GM21528 (cell line): ENCODE results near the gene LPA.
"Not testable (repeated sequence)": the region's sequence is repeated elsewhere in the genome, so short reads cannot be mapped to it uniquely, and the experiment has no call there.

ENCODE experiments used
- ATAC-seq: cut with Tn5 transposase; IDR thresholded peaks from one replicate; pipeline ENCODE4 v1.9.1; 2021; ENCODE audit warnings: mild to moderate bottlenecking, moderate library complexity; ENCODE audit not compliant: unreplicated experiment, low FRiP score

Gene LPA

GRCh38 chr6:160667639-160668481 lies 3.8 kb upstream of the LPA start:
- ATAC-seq: peak; percentile 93

GRCh38 chr6:160662842-160663241 lies 1.2 kb downstream of the LPA start:
- no peak for ATAC-seq

DNA sequence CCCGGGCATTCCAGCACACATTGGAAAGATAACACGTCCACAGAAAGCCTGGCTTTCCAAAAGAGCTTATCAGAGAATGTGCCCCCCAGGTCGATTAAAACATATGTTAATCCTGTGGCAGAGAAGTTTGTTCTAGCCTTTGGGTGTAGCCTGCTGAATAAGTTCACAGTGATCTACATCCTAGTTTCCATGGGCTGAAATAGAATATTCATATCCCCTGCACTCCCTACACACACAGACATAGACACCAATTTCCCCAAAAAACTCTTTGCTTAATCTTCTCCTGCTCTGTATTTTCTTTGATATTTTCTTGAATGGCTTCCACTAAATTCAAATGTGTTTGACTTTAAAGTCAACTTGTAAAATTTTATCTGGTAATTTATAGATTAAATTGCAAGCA lies 1.6 kb downstream of the LPA start:
- no peak for ATAC-seq

GRCh38 chr6:160661216-160661615 lies 2.9 kb downstream of the LPA start:
- no peak for ATAC-seq

DNA sequence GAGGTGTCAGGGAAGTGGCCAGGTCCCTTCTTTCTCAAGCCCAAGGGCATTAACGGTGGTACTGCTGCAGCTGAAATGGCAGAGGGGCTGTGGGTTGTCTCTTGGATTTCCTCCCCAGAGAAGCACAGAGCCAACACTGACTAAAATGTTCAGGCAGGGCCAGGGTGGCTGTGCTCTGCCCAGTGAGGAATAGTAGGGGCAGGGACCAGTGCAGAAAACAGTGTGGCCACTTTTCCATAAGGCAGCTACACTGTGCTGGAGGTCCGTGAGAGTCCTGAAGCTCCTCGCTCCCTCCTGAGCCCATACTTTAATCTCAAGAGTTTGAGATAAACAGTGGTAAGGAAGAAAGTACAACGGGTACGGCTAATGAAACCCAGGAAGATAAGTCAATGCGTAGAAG lies 4.5 kb downstream of the LPA start:
- ATAC-seq: no peak

DNA sequence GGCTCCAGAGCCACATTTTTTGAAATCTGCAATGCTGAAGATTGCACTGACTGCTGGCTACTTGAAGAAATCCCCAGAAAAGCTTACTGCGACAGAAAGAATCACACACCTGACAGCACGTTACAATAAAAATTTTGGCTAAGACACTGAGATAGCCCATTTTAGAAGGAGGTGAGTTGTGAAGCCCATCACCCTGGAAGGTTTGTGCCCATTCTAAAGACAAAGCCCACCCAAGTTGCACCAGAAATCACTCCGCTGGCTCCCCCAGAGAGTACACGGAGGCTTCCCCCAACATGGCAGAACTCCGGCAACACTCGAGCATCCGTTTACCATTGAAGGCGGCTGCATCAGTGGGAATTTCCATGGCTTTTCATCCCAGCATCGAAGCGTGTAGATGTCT lies 29.4 kb downstream of the LPA start:
- no peak for ATAC-seq

- ATAC-seq: no peak
These were observed 67.9 kb downstream of the LPA start for GRCh38 chr6:160595838-160596832.

DNA sequence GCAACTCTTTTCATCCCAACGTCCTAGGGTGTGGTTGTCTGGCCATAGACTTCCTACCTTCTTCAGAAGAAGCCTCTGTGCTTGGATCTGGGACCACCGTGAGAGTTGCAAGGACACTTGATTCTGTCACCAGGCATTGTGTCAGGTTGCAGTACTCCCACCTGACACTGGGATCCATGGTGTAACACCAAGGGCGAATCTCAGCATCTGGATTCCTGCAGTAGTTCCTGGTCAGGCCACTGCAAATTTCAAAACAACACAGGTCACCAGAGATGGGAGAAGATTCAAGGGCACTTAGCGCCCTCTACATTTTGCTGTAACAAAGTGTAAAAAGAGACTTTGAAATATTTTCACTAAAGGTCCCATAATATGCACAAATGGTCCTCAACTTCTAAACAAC lies 68.8 kb downstream of the LPA start:
- not testable (repeated sequence) for ATAC-seq

- no peak for ATAC-seq
These were observed 77.7 kb downstream of the LPA start for GRCh38 chr6:160586374-160586773.

DNA sequence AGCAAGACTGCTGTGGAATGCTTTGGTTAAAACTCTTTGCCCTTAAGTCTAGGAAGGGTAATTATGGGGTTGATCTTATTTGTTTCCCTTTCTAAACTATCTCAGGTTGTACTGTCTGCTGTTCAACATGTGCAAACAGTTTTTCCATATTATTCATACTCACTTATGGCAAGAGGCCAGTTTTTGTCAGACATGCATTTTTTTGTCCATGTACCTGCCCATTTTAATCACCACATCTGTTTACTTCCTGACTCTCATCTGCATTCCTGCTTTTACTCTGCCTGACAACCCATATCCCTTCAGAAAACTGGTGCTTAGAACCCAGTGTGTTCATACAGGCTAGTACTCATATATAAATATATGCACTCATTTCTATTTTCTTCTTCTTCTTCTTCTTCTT lies 80.3 kb downstream of the LPA start:
- ATAC-seq: no peak

DNA sequence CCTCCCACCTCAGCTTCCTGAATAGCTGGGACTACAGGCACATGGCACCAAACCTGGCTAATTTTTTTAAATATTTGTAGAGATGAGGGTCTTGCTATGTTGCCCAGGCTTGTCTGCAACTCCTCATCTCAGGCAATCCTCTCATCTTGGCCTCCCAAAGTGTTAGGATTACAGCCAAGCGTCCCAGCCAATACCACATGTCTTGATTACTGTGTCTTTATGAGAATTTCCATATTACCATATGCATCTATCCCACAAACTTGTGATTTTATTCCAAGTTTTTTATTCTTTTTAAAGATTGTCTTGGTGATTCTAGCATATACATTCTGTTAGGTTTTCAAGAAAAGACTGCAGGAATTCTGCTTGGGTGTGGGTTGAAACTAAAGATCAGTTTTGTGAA lies 82.7 kb downstream of the LPA start:
- ATAC-seq: no peak

DNA sequence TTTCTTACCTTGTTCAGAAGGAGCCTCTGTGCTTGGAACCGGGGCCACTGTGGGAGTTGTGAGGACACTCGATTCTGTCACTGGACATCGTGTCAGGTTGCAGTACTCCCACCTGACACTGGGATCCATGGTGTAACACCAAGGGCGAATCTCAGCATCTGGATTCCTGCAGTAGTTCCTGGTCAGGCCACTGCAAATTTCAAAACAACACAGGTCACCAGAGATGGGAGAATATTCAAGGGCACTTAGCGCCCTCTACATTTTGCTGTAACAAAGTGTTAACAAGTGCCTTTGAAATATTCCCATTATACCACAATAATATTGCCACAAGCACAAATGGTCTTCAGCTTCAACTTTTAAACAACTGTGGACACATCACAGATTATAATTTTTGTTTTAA lies 85.6 kb downstream of the LPA start:
- not testable (repeated sequence) for ATAC-seq

GRCh38 chr6:160573943-160574342 lies 90.1 kb downstream of the LPA start:
- no peak for ATAC-seq

- ATAC-seq: not testable (repeated sequence)
These were observed 92.9 kb downstream of the LPA start for GRCh38 chr6:160571201-160571600.

DNA sequence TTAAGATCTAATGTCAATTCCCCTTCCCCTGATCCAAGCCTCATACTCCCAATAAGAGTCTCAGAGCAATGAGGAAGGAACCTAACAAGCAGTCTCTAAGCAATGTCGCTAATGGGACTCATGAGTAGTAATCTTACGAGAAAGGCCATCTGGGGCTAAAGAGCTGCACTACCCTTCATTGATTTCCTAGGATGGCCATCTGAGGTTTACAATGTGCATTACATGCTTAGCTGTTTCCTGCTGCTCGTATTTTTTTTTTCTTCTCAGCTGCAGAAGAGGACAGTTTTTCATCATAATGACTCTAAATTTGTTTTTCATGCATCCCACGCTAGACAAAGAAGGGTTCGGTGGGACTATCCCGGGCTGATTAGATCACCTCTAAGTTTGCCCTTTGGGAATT lies 119.3 kb downstream of the LPA start:
- no peak for ATAC-seq

- no peak for ATAC-seq
These were observed 128.8 kb downstream of the LPA start for GRCh38 chr6:160535270-160535669.

GRCh38 chr6:160534050-160534696 lies 129.9 kb downstream of the LPA start:
- ATAC-seq: peak; percentile 83

- ATAC-seq: no peak
These were observed 131.8 kb downstream of the LPA start for GRCh38 chr6:160532315-160532714.

- ATAC-seq: no peak
These were observed 132.2 kb downstream of the LPA start for GRCh38 chr6:160531826-160532225.

- not testable (repeated sequence) for ATAC-seq
These were observed 134.6 kb downstream of the LPA start for GRCh38 chr6:160529524-160529923.

DNA sequence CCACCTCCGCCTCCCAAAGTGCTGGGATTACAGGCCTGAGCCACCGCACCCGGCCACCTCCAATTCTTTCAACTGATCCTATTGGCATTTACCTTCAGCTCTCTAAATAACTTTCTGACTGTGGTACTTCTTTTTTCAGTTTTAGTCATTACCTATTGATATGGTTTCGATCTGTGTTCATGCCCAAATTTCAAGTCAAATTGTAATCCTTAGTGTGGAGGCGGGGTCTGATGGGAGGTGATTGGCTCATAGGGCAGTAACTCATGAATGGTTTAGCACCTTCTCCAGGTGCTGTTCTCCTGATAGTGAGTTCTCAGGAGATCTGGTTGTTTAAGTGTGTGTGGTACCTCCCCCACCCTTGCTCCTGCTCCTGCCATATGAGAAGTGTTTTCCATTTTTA lies 140.9 kb downstream of the LPA start:
- no peak for ATAC-seq
